ENCODE measurements around the gene BMF.

The BMF gene

DNA sequence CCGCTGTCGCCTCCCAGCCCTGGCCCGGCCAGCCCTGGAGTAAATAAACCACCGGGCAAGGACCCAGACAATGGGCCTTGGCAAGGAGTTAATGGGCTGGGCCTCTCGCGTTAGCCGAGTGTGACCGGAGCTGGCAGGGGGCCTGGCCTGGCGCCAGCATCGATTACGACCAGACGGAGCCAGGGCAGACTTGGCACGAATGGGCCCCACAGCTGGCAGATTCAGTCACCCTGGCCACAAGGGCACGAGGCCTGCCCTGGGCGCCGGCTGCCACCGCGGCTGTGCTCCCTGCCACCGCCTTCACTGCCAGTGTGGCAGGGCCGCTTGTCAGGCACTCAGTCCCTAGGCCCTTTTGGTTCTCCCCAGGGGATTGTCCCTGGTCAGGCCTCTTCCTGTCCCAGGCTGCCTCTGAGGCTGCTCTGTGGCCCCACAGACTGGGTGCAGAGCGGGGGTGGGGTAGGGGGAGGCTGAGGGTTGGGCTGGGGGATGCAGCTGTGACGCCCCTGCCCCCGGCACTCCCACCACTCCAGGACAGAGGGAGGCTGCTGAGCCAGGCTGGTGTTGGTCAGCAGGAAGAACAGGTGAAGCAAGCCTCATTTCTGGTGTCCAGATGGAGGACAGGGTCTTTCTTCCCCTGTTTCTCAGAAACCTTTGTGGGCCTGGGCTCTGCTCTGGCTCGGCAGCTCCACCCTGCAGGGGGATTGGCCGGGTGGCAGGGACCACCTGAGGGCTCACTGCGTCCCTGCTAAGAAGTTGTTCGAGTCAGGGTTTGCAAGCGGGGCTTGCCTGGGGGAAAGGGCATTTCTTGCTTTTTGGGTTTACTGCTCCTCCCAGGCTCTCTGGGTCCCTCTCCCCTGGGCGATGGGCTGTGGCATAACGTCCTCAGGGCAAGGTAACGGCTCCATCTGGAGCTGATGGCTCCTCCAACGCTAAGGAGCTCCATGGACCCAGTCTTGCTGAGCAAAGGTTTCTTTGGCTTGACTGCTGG lies 39.2 kb downstream of the BMF start:
- H3K36me3 ChIP-seq (ENCODE audit: control insufficient read depth in 1 of 2, insufficient read depth in 2 of 2, low read length in 2 of 2): no peaks in the 10 kb centered on the region
- peaks cover 4 to 8% of the 10 kb centered on the region in 2 donors for H3K4me1 ChIP-seq (ENCODE audit: control insufficient read depth in 1 of 2, insufficient read depth in 2 of 2, low read length in 2 of 2)
- peak overlapping the region; percentile 16 for H3K27ac ChIP-seq (ENCODE audit: low read length)
- H3K4me3 ChIP-seq (ENCODE audit: low read depth in 1 of 2, low read length in 2 of 2): no peak overlapping the region
- H3K27me3 ChIP-seq (ENCODE audit: low read depth, low read length): no peaks in the 10 kb centered on the region
- no peaks in the 10 kb centered on the region for H3K9me3 ChIP-seq (ENCODE audit: control insufficient read depth in 1 of 2, low read length in 2 of 2)

DNA sequence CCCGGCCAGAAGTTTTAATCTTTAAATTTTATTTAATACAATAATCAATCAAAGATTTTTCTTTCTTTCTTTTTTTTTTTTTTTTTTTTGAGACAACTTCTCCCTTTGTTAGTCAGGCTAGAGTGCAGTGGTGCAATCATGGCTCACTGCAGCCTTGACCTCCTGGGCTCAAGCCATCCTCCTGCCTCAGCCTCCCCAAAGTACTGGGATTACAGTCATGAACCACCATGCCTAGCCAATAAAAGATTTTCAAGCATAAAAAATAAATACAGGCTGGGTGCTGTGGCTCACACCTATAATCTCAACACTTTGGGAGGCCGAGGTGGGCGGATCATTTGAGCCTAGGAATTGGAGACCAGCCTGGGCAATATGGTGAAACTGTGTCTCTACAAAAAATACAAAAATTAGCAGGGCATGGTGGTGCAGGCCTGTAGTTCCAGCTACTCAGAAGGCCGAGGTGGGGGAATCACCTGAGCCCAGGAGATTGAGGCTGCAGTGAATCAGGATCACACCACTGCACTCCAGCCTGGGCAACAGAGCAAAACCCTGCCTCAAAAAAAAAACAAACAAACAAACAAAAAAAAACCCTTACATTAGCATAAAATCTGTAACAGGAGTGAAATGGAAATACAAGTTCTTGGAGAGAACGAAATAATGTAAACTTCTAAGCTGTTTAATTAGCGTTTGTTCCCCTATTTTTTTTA lies 40.6 kb downstream of the BMF start:
- Histone ChIP-seq H3K4me1 (ENCODE audit: control insufficient read depth in 1 of 2, insufficient read depth in 2 of 2, low read length in 2 of 2) (peaks cover 4 to 8% of the 10 kb centered on the region in 2 donors), H3K27ac (ENCODE audit: low read length) (no peak overlapping the region), H3K9me3 (ENCODE audit: control insufficient read depth in 1 of 2, low read length in 2 of 2) (no peaks in the 10 kb centered on the region), H3K36me3 (ENCODE audit: control insufficient read depth in 1 of 2, insufficient read depth in 2 of 2, low read length in 2 of 2) (no peaks in the 10 kb centered on the region), H3K27me3 (ENCODE audit: low read depth, low read length) (no peaks in the 10 kb centered on the region), H3K4me3 (ENCODE audit: low read depth in 1 of 2, low read length in 2 of 2) (no peak overlapping the region)

DNA sequence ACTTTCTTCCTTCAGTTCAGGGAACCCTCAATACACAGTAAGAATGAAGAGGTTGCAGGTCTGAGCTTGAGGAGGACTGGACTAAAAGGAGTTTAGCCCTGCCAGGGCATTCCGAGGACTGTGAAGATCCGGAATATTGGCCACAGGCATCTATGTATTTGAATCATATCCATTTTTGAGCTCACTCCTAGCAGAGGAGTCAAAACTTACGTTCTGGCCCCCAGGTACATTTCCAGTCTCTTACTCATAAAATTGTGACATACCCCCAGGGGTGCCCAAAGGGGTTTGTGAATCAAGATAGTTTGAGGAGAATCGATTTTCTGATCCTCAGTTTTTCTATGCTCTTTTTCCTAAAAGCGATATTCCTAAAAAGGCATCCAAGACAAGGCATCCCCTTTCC lies 42.1 kb downstream of the BMF start:
- Histone ChIP-seq H3K27ac (ENCODE audit: low read length) (no peak overlapping the region), H3K9me3 (ENCODE audit: control insufficient read depth in 1 of 2, low read length in 2 of 2) (no peaks in the 10 kb centered on the region), H3K27me3 (ENCODE audit: low read depth, low read length) (no peaks in the 10 kb centered on the region), H3K4me1 (ENCODE audit: control insufficient read depth in 1 of 2, insufficient read depth in 2 of 2, low read length in 2 of 2) (peaks cover 4 to 8% of the 10 kb centered on the region in 2 donors), H3K36me3 (ENCODE audit: control insufficient read depth in 1 of 2, insufficient read depth in 2 of 2, low read length in 2 of 2) (no peaks in the 10 kb centered on the region), H3K4me3 (ENCODE audit: low read depth in 1 of 2, low read length in 2 of 2) (no peak overlapping the region)

DNA sequence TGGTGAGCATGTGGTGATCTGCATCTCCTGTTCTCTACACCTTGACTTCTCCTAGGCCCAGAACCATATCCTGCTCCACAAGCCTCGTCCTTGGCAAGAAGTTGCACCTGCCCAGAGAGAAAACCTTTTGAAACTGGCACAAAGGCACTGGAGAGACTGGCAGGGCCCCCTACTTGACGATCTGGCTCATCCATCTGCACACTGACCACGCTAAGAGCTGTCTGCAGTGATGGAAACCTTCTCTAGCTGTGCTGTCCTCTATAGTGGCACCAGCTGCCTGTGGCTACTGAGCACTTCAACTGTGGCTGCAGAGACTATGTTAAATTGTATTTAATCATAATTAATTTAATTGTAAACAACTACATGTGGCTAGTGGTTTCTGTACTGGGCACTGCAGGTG lies 43.5 kb downstream of the BMF start:
- no peak overlapping the region for H3K27ac ChIP-seq (ENCODE audit: low read length)
- no peaks in the 10 kb centered on the region for H3K9me3 ChIP-seq (ENCODE audit: control insufficient read depth in 1 of 2, low read length in 2 of 2)
- no peak overlapping the region for H3K4me3 ChIP-seq (ENCODE audit: low read depth in 1 of 2, low read length in 2 of 2)
- no peaks in the 10 kb centered on the region for H3K36me3 ChIP-seq (ENCODE audit: control insufficient read depth in 1 of 2, insufficient read depth in 2 of 2, low read length in 2 of 2)
- peaks cover 4 to 8% of the 10 kb centered on the region in 2 donors for H3K4me1 ChIP-seq (ENCODE audit: control insufficient read depth in 1 of 2, insufficient read depth in 2 of 2, low read length in 2 of 2)
- no peaks in the 10 kb centered on the region for H3K27me3 ChIP-seq (ENCODE audit: low read depth, low read length)

DNA sequence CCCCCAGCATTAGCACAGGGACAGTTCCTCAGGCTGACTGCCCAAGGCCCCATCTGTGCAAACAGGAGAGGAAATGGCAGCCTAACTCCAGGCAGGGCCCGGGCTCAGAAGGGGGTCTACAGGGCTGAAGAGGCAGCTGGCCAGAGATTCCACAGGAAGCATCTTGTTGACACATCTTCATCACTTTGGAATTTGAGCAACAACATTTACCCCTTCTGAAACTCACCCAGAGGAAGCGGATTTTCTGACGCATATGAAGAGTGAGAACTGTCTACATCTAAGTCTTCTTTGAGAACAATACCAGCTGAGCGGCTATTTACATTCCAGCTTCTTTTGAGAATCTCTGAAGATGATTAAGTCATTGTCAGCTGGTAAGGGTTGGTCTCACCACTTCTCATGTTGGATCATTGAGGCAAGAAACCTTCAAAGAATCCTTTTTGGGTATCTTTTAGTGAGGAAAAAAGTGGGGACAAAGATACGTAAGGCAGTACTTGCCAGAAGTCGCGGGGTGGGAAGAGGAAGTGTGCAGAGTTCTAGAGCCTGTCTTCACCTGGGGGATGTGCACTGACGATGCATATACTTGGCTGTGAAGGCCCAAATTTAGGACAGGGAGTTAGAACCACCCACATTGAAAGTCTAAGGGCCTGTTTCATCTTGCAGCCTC lies 44.3 kb downstream of the BMF start:
- no peaks in the 10 kb centered on the region for H3K27me3 ChIP-seq (ENCODE audit: low read depth, low read length)
- no peak overlapping the region for H3K27ac ChIP-seq (ENCODE audit: low read length)

DNA sequence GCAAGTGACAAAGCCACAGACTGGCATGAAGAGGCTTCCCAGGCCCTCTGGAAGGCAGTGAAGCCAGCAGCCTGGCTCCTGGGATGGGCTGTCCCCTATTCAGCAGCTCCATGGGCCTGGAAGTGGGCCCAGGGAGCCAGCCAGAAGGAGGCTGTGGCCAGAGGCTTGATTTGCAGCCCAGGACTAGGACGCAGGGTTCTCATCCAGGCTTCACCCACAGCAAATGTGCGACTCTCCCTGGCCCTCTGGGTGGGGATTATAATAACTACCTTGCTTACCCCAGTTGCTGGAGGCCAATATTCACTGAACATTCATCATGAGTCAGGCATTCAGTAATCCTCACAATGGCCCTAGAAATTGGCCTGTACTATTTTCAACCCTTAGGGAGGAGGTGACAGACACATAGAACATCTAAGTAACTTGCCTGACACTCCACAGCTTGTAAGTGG lies 45.1 kb downstream of the BMF start:
- no peaks in the 10 kb centered on the region for H3K9me3 ChIP-seq (ENCODE audit: control insufficient read depth in 1 of 2, low read length in 2 of 2)
- H3K4me3 ChIP-seq (ENCODE audit: low read depth in 1 of 2, low read length in 2 of 2): no peak overlapping the region
- H3K4me1 ChIP-seq (ENCODE audit: control insufficient read depth in 1 of 2, insufficient read depth in 2 of 2, low read length in 2 of 2): no peaks in the 10 kb centered on the region
- H3K27me3 ChIP-seq (ENCODE audit: low read depth, low read length): no peaks in the 10 kb centered on the region
- no peak overlapping the region for H3K27ac ChIP-seq (ENCODE audit: low read length)
- H3K36me3 ChIP-seq (ENCODE audit: control insufficient read depth in 1 of 2, insufficient read depth in 2 of 2, low read length in 2 of 2): no peaks in the 10 kb centered on the region

More for the DNA sequence above, 44.3 kb downstream of the BMF start:
- Histone ChIP-seq H3K36me3 (ENCODE audit: control insufficient read depth in 1 of 2, insufficient read depth in 2 of 2, low read length in 2 of 2) (no peaks in the 10 kb centered on the region), H3K9me3 (ENCODE audit: control insufficient read depth in 1 of 2, low read length in 2 of 2) (no peaks in the 10 kb centered on the region), H3K4me1 (ENCODE audit: control insufficient read depth in 1 of 2, insufficient read depth in 2 of 2, low read length in 2 of 2) (peaks cover 0 to 3% of the 10 kb centered on the region in 2 donors), H3K4me3 (ENCODE audit: low read depth in 1 of 2, low read length in 2 of 2) (no peak overlapping the region)

DNA sequence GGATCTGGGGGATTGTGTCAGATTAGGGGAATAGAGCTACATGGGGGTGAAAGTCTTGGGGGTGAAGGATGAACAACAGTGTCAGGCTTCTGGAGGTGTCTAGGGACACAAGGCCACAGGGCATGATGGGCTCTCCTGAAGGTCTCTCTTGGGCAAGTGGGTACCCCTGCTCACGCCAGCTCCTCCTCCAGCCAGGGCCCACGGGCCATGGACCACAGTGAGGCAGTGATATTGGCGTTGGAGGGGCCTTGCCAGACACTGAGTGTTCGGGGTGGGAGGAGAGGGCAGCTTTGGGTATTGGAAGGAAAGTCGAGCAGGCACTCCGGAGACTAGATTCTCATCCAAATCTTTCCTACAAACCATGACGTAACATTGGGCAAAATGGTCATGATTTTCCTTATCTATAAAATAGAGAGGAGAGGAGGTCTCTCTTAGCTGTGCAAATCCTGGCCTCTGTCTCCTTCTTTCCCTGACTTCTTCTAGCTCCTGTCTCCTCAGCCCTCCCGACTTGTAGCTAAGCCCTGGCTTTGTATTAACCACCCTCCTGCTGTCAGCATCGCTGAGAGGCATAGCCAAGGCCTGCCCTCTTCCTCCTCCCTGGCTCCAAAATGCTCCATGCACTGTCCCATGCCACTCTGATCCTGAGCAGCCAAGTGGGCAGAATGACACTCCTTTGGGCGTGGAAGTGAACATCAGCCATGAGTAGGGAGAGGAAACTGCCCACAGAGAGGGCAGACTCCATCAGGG lies 45.7 kb downstream of the BMF start:
- Histone ChIP-seq H3K4me1 (ENCODE audit: control insufficient read depth in 1 of 2, insufficient read depth in 2 of 2, low read length in 2 of 2) (no peaks in the 10 kb centered on the region), H3K36me3 (ENCODE audit: control insufficient read depth in 1 of 2, insufficient read depth in 2 of 2, low read length in 2 of 2) (no peaks in the 10 kb centered on the region), H3K27ac (ENCODE audit: low read length) (no peak overlapping the region), H3K4me3 (ENCODE audit: low read depth in 1 of 2, low read length in 2 of 2) (no peak overlapping the region), H3K9me3 (ENCODE audit: control insufficient read depth in 1 of 2, low read length in 2 of 2) (no peaks in the 10 kb centered on the region), H3K27me3 (ENCODE audit: low read depth, low read length) (no peaks in the 10 kb centered on the region)

DNA sequence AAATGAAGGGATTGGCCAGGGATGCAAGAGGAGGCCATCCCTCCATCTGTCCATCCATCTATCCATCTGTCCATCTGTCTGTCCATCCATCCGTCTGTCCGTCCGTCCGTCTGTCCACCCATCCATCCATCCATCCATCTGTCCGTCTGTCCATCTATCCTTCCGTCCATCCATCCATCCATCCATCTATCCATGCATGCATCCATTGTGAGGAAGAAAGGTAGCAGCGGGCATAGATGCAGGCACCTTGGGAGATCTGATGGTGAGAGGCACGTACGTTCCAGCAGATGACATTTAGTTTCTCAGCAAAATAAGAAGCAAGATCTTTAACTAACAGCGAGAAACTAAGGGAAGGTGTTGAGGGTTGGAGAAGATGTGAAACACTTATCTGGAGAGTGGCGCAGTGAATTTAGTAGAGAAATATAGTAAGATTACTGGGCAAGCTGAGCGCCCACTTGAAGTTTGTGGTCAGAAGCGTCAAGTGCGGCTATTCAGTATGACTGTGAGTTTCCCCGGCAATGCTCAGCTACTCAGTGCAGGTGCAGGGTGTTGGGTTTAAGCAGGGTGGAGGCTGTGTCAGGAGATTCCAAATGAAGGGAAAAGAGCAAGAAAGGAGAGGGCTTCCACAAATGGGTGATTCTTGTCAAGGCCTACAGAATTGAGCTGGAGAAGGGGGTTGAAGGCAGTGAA lies 47.3 kb downstream of the BMF start:
- H3K27me3 ChIP-seq (ENCODE audit: low read depth, low read length): no peaks in the 10 kb centered on the region
- H3K4me3 ChIP-seq (ENCODE audit: low read depth in 1 of 2, low read length in 2 of 2): no peak overlapping the region
- H3K27ac ChIP-seq (ENCODE audit: low read length): no peak overlapping the region
- no peaks in the 10 kb centered on the region for H3K9me3 ChIP-seq (ENCODE audit: control insufficient read depth in 1 of 2, low read length in 2 of 2)
- H3K4me1 ChIP-seq (ENCODE audit: control insufficient read depth in 1 of 2, insufficient read depth in 2 of 2, low read length in 2 of 2): peaks cover 0 to under 1% of the 10 kb centered on the region in 2 donors
- H3K36me3 ChIP-seq (ENCODE audit: control insufficient read depth in 1 of 2, insufficient read depth in 2 of 2, low read length in 2 of 2): no peaks in the 10 kb centered on the region

DNA sequence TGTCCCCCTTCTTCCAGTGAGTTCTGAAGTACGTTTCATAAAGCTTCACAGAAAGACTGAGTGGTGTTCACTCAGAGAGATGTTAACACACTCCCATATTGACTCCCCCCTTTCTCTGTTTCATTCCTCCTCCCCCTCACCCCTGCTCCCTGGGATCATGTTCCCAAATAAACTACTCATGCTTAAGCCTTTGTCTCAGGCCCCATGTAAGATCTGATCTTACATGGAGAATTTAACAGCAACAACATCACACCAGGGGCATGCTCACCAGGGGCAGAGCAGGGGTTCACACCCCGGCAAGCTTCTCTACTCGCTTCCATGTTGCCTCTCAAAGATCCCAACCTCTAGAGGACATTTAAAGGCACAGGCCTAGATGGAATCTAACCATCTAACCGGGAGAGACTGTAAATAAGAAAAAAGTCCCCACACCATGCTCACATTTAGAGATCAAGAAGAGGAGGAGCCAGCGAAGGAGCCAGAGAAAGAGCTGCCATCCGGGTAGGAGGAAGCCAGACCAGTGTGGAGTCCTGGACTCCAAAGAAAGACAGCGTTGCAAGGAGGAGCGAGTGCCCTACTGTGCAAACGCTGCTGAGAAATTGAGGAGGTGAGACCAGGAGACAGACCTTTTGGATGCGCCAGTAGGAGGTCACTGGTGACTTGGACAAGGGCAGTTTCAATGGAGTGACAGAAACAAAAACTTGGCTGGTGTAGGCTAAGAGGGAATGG lies 48.3 kb downstream of the BMF start:
- Histone ChIP-seq H3K27ac (ENCODE audit: low read length) (no peak overlapping the region), H3K36me3 (ENCODE audit: control insufficient read depth in 1 of 2, insufficient read depth in 2 of 2, low read length in 2 of 2) (no peaks in the 10 kb centered on the region), H3K4me1 (ENCODE audit: control insufficient read depth in 1 of 2, insufficient read depth in 2 of 2, low read length in 2 of 2) (peaks cover under 1 to 10% of the 10 kb centered on the region in 2 donors), H3K27me3 (ENCODE audit: low read depth, low read length) (no peaks in the 10 kb centered on the region), H3K4me3 (ENCODE audit: low read depth in 1 of 2, low read length in 2 of 2) (no peak overlapping the region), H3K9me3 (ENCODE audit: control insufficient read depth in 1 of 2, low read length in 2 of 2) (no peaks in the 10 kb centered on the region)

DNA sequence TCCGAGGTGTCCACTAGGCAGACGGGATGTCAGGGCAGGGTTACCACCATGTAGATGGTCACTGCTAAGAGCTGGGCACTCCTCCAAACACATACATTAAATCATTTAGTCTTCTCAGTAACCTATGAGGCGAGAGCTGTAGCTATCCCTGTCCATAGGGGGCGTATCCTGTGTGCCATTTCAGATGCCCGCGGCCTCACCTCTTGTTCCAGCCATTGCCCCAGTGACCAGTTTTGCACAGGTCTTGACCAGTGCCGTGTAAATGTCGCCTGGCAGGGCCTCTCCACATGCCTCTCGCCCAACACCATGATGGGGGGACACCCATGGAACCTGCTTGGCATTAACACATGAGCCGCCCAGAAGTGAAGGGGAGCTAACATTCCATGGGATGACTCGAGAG lies 48.9 kb downstream of the BMF start:
- Histone ChIP-seq H3K4me3 (ENCODE audit: low read depth in 1 of 2, low read length in 2 of 2) (no peak overlapping the region), H3K4me1 (ENCODE audit: control insufficient read depth in 1 of 2, insufficient read depth in 2 of 2, low read length in 2 of 2) (peaks cover 7 to 16% of the 10 kb centered on the region in 2 donors), H3K36me3 (ENCODE audit: control insufficient read depth in 1 of 2, insufficient read depth in 2 of 2, low read length in 2 of 2) (no peaks in the 10 kb centered on the region), H3K27me3 (ENCODE audit: low read depth, low read length) (no peaks in the 10 kb centered on the region), H3K27ac (ENCODE audit: low read length) (no peak overlapping the region), H3K9me3 (ENCODE audit: control insufficient read depth in 1 of 2, low read length in 2 of 2) (no peaks in the 10 kb centered on the region)

All from muscle layer of duodenum (tissue), 2 donors.